Measurements from ENCODE around the gene DOLPP1.
"Not testable (repeated sequence)": the region's sequence is repeated elsewhere in the genome, so short reads cannot be mapped to it uniquely, and the experiment has no call there.

GRCh38 chr9:129112526-129112925 is 31.6 kb downstream of the DOLPP1 start:
- TF ChIP-seq POLR2A (IDR thresholded peaks at IDR 0.05; ENCODE audit: low read length); GATA1 (IDR thresholded peaks at IDR 0.05; ENCODE audit: low read depth, low read length): not testable (repeated sequence)
